ENCODE data around the gene C1RL.

C1RL gene

GRCh38 chr12:7045913-7046312, 63.1 kb downstream of the C1RL start:
- no peak for TF ChIP-seq CTCF (IDR thresholded peaks at IDR 0.05; ENCODE audit: borderline replicate concordance, insufficient read depth, low read depth, low read length)

More at GRCh38 chr12:7045913-7046312, 63.1 kb downstream of the C1RL start:
- no peak overlapping the region for H3K4me3 ChIP-seq (ENCODE audit: low read depth, low read length)

All from GM12875 (cell line).